Psoas muscle (tissue), 8 donors: Measurements from ENCODE around the gene TPGS2. TPM values are rescaled to one million over a fixed set of nuclear protein-coding genes. Genes with fewer than 3 reads are reported as not detected.
A peak's percentile ranks its signal among the peaks of the same experiment; 100 is the strongest.

Experiments
- ATAC-seq, 4 donors: fragments of 200-7000 bp; cut with Tn5 transposase; one replicate each; pipeline ENCODE4 v1.9.1; 2020; ENCODE audit warnings: moderate library complexity in 3 of 4, mild to moderate bottlenecking in 2 of 4
- DNase-seq, 2 donors: peaks; one replicate each; pipeline ENCODE4 v3.0.0-alpha.2; 2020
- H3K27ac ChIP-seq: fragments of 200-600 bp; one replicate; pipeline ENCODE4 v1.8.0; 2022
- H3K27me3 ChIP-seq, 3 donors: fragments of 200-600 bp in 1 of 3; one replicate each; pipeline versions ENCODE4 v1.6.1 to v1.8.0; 2013 to 2022; ENCODE audit warnings: low read length in 2 of 3, mild to moderate bottlenecking in 2 of 3, moderate library complexity in 1 of 3; ENCODE audit not compliant: insufficient read depth in 3 of 3
- H3K36me3 ChIP-seq, 2 donors: fragments of 200-600 bp in 1 of 2; one replicate each; pipeline versions ENCODE4 v1.6.1 to v1.8.0; 2013 to 2022; ENCODE audit warnings: low read depth in 1 of 2, mild to moderate bottlenecking in 1 of 2, moderate library complexity in 1 of 2; ENCODE audit not compliant: insufficient read depth in 1 of 2
- H3K4me1 ChIP-seq: fragments of 200-600 bp; one replicate; pipeline ENCODE4 v1.8.0; 2022
- H3K4me3 ChIP-seq: fragments of 200-600 bp; one replicate; pipeline ENCODE4 v1.8.0; 2022; ENCODE audit warnings: mild to moderate bottlenecking
- H3K9me3 ChIP-seq: fragments of 200-600 bp; one replicate; pipeline ENCODE4 v1.8.0; 2022
- WGBS, 3 donors: extraction: QIAGEN DNeasy Blood & Tissue Kit; methylation state at CpG; one replicate each; pipeline versions ENCODE4 v1.1.6 to v1.1.7; 2013; 5-methylcytosine and 5-hydroxymethylcytosine counted together
- intact Hi-C, 2 donors: fragments of 100-400 bp; cut with DNase I; formaldehyde crosslinking; loops; one replicate each; pipeline versions ENCODE4 v1.11.0 to v1.14.2; 2022
- polyA plus RNA-seq, 3 donors: library from polyadenylated mRNA; stranded (reverse); fragments of 200-250 nt; gene quantifications; one replicate each; pipeline ENCODE4 v1.2.3, GENCODE V29; 2013
- total RNA-seq, 4 donors: library from RNA; stranded (reverse); fragmentation: NEBNext Ultra II Directional in 2 of 4; extraction: Animal tissue kit (Norgen Biotek cat#: 25700) in 2 of 4; gene quantifications; one replicate each; pipeline versions ENCODE4 v1.2.1 to v1.2.4, GENCODE V29; 2021 to 2023
- TF ChIP-seq, protein P1 (sequence below): fragments of 200-600 bp; IDR thresholded peaks from one replicate; pipeline ENCODE4 v1.8.0; 2022; ENCODE audit warnings: antibody characterized with exemption
- donor health status: healthy with polysubstance abuse.
- donor health status: DM: no; HTN: no; CAD: no; lungs with moderate emphysema.
- donor health status: Bipolar disorder and iron deficiency.
- donor health status: healthy.
- donor health status: DM: yes; HTN: yes; CAD: no.
- donor health status: DM: no; HTN: no; CAD: no.
- donor health status: DM: no; HTN: no; CAD: no.
- donor health status: DM: yes; HTN: yes; CAD: no.

The TPGS2 gene
- total and polyA plus RNA-seq, 7 donors = 8.8 to 17.7 (median 13.5) TPM

- H3K9me3 ChIP-seq = no peaks in the 10 kb centered on the region
- intact Hi-C loops = no loop called here
- TF ChIP-seq, protein P1, sequence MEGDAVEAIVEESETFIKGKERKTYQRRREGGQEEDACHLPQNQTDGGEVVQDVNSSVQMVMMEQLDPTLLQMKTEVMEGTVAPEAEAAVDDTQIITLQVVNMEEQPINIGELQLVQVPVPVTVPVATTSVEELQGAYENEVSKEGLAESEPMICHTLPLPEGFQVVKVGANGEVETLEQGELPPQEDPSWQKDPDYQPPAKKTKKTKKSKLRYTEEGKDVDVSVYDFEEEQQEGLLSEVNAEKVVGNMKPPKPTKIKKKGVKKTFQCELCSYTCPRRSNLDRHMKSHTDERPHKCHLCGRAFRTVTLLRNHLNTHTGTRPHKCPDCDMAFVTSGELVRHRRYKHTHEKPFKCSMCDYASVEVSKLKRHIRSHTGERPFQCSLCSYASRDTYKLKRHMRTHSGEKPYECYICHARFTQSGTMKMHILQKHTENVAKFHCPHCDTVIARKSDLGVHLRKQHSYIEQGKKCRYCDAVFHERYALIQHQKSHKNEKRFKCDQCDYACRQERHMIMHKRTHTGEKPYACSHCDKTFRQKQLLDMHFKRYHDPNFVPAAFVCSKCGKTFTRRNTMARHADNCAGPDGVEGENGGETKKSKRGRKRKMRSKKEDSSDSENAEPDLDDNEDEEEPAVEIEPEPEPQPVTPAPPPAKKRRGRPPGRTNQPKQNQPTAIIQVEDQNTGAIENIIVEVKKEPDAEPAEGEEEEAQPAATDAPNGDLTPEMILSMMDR = no peak
- WGBS, 3 donors = 46 to 63% (median 55%) methylated on average over 3 of the region's 3 CpGs
- no peak overlapping the region for H3K4me3 ChIP-seq
- no peaks in the 10 kb centered on the region for H3K27me3 ChIP-seq
- H3K27ac ChIP-seq = no peak overlapping the region
- H3K4me1 ChIP-seq = peaks cover 6% of the 10 kb centered on the region
- DNase-seq (no peak), ATAC-seq (peak in 1 of 4 donors; percentile 58)
- H3K36me3 ChIP-seq = no peaks in the 10 kb centered on the region
Observed at GRCh38 chr18:36752929-36753865, 75.6 kb downstream of the TPGS2 start.

- H3K27ac ChIP-seq = no peak overlapping the region
- H3K9me3 ChIP-seq = no peaks in the 10 kb centered on the region
- no peaks in the 10 kb centered on the region for H3K4me1 ChIP-seq
- 91 to 92% (median 92%) methylated on average over 22 to 25 of the region's 25 CpGs for WGBS, 3 donors
- H3K36me3 ChIP-seq = peaks cover 0 to 44% of the 10 kb centered on the region in 2 donors
- ATAC-seq = no peak
- TF ChIP-seq, protein P1 = no peak
- intact Hi-C loops = no loop called here
- DNase-seq = no peak
- no peak overlapping the region for H3K4me3 ChIP-seq
- H3K27me3 ChIP-seq = no peaks in the 10 kb centered on the region
Observed at GRCh38 chr18:36745219-36745975, 83.4 kb downstream of the TPGS2 start.

DNA sequence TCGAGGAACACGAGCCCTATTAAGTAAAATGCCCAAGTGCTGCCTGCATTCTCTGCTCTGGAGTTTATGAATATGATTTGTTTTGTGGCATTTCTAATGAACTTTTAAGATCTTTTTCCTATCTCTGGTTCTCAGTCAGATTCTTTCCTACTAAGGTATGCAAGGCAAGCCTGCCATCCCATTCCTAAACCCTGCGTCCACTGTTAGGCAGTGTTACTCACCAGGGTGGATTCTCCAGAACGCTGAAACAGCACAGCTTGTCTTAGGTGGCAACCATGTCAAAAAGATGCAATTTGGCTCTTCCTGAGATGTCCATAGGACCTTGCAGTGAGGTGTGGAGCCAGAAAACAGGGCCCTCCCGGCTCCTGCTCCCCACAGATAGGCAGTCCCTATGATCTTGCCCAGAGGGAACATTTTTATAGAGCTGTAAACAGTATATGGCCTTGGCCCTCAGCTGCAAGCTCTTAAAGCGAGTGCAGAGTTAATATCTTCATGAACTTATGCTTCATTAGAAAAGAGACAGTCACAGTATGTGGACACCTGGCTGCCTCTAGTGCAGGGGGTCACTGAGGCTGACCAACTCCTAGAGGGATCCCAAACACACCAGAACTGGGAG lies 84.4 kb downstream of the TPGS2 start:
- Histone ChIP-seq H3K4me1 (no peaks in the 10 kb centered on the region), H3K4me3 (no peak overlapping the region), H3K27ac (no peak overlapping the region), H3K9me3 (no peaks in the 10 kb centered on the region), H3K27me3 (no peaks in the 10 kb centered on the region), H3K36me3 (peaks cover 0 to 44% of the 10 kb centered on the region in 2 donors)
- DNase-seq = no peak
- intact Hi-C loops = no loop called here
- TF ChIP-seq, protein P1 = no peak
- 83 to 95% (median 87%) methylated on average over 6 of the region's 6 CpGs for WGBS, 3 donors
- ATAC-seq = no peak

Other genes starting within 250 kb of the TPGS2 start
- gene KIAA1328, start 125 bp upstream of the TPGS2 start, total RNA-seq = 1 to 10 TPM; 3.1 to 4.4 (median 3.5) TPM
- gene KIAA1328, start 125 bp upstream of the TPGS2 start, polyA plus RNA-seq = 1 to 10 TPM; 1.3 to 3.6 (median 2.8) TPM